Keratinocyte (primary cell): ENCODE data around the gene MYH15. TPM values are rescaled to one million over a fixed set of nuclear protein-coding genes. Genes with fewer than 3 reads are reported as not detected.

ENCODE experiments used
- DNase-seq: peaks from one replicate; pipeline ENCODE4 v3.0.0-alpha.2; 2011; ENCODE audit warnings: low read depth, missing footprints, low spot score
- FAIRE-seq: peaks from 2 replicates; lab custom pipeline; 2011; peaks lifted over from hg19 to GRCh38; lab: Jason Lieb, UNC
- H2AFZ ChIP-seq: 2 replicates; pipeline ENCODE4 v1.6.0; 2012; ENCODE audit warnings: low read length, control low read depth, inconsistent platforms; ENCODE audit not compliant: control insufficient read depth
- H3K27ac ChIP-seq: 2 replicates; pipeline ENCODE4 v1.5.1; 2011; ENCODE audit warnings: low read length; ENCODE audit not compliant: control insufficient read depth, insufficient read depth
- H3K27me3 ChIP-seq: 3 replicates; pipeline ENCODE4 v1.6.0; 2011; ENCODE audit warnings: low read length; ENCODE audit not compliant: control insufficient read depth, insufficient read depth; ENCODE audit errors: extremely low read depth
- H3K36me3 ChIP-seq, 2 experiments: 2 replicates in 1 of 2; 3 replicates in 1 of 2; pipeline ENCODE4 v1.5.1; 2011; ENCODE audit warnings: low read length in 2 of 2, mild to moderate bottlenecking in 1 of 2; ENCODE audit not compliant: control insufficient read depth in 2 of 2, insufficient read depth in 2 of 2; ENCODE audit errors: extremely low read depth in 1 of 2
- H3K4me1 ChIP-seq: 3 replicates; pipeline ENCODE4 v1.5.1; 2011; ENCODE audit warnings: low read length; ENCODE audit not compliant: control insufficient read depth, insufficient read depth; ENCODE audit errors: extremely low read depth
- H3K4me2 ChIP-seq: 3 replicates; pipeline ENCODE4 v1.6.0; 2011; ENCODE audit warnings: low read depth, low read length; ENCODE audit not compliant: control insufficient read depth, insufficient read depth; ENCODE audit errors: extremely low read depth
- H3K4me3 ChIP-seq, 3 experiments: fragments of 200-600 bp in 1 of 3; sonication (generic) in 1 of 3; 2 replicates in 2 of 3; 3 replicates in 1 of 3; pipeline ENCODE4 v1.5.1; 2011 to 2016; ENCODE audit warnings: low read length in 3 of 3, mild to moderate bottlenecking in 3 of 3, control low read depth in 2 of 3, inconsistent platforms in 1 of 3, low read depth in 1 of 3, mixed read lengths in 1 of 3, mixed run types in 1 of 3, moderate library complexity in 1 of 3; ENCODE audit not compliant: control insufficient read depth in 2 of 3, insufficient read depth in 2 of 3; ENCODE audit errors: extremely low read depth in 1 of 3
- H3K79me2 ChIP-seq: 2 replicates; pipeline ENCODE4 v1.6.0; 2012; ENCODE audit warnings: low read length; ENCODE audit not compliant: control insufficient read depth, insufficient read depth
- H3K9ac ChIP-seq: 3 replicates; pipeline ENCODE4 v1.6.0; 2011; ENCODE audit warnings: low read length; ENCODE audit not compliant: control insufficient read depth, insufficient read depth; ENCODE audit errors: extremely low read depth
- H3K9me1 ChIP-seq: 3 replicates; pipeline ENCODE4 v1.6.0; 2011; ENCODE audit warnings: low read length; ENCODE audit not compliant: control insufficient read depth, insufficient read depth; ENCODE audit errors: extremely low read depth
- H3K9me3 ChIP-seq: 2 replicates; pipeline ENCODE4 v1.5.1; 2012; ENCODE audit warnings: low read depth, low read length; ENCODE audit not compliant: control insufficient read depth
- H4K20me1 ChIP-seq: 3 replicates; pipeline ENCODE4 v1.6.0; 2011; ENCODE audit warnings: low read length; ENCODE audit not compliant: control insufficient read depth, insufficient read depth; ENCODE audit errors: extremely low read depth
- EZH2 ChIP-seq: IDR thresholded peaks from one replicate; pipeline ENCODE4 v1.6.1; 2012; ENCODE audit warnings: inconsistent platforms, mild to moderate bottlenecking, low read length, moderate library complexity
- dilution Hi-C: fragments of 300-500 bp; cut with MboI; formaldehyde crosslinking; loops from one replicate; pipeline ENCODE4 v1.7.0; 2020; ENCODE audit warnings: low sequenced_read_pairs; ENCODE audit not compliant: extremely low pct_ligation_motif_present
- polyA plus RNA-seq, 5 experiments: library from polyadenylated mRNA; depleted of rRNA in 3 of 5; stranded (reverse) in 3 of 5; stranded (forward) in 1 of 5; unstranded in 1 of 5; fragments of >200 nt; gene quantifications; 1 replicate in 1 of 5; 2 replicates in 3 of 5; 3 replicates in 1 of 5; pipeline versions ENCODE4 v1.2.1 to v1.2.3, GENCODE V29; 2011 to 2012; ENCODE audit warnings: missing spikeins in 2 of 5, low read depth in 1 of 5, low replicate concordance in 1 of 5
- TF ChIP-seq, protein P1 (sequence below), 3 experiments: IDR thresholded peaks in 1 of 3; conservative IDR thresholded peaks in 1 of 3; optimal IDR thresholded peaks in 1 of 3; 2 replicates in 2 of 3; 3 replicates in 1 of 3; pipeline versions ENCODE3 to v1.5.1; 2011; ENCODE audit warnings: low read length in 3 of 3, mild to moderate bottlenecking in 3 of 3, moderate library complexity in 2 of 3, control low read depth in 1 of 3, inconsistent platforms in 1 of 3; ENCODE audit not compliant: insufficient read depth in 2 of 3; ENCODE audit errors: extremely low read depth in 1 of 3

The MYH15 gene
- polyA plus RNA-seq, 1 donor (not counting 4 experiments of a cell fraction or from before 2014, with no cell fraction given): 0.87 TPM

DNA sequence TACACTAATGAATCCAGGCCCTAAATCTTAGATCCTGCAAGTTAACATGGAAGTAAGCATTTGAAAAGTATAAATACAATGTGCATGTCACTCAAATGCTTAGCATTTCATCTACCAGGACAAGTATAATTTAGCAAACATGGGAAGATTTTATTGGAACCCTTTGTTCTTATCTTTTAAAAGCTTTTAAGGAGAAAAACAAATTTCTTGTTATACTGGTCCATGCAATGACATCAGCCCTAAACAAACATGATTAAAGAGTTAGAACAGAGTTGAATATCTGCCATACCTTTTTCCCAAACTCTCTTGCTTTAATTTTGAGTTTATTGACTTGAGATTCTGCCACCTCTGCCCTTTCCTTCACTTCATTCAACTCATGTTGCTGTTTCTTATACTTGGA is 127.1 kb downstream of the MYH15 start:
- Histone ChIP-seq H3K9me3 (no peaks in the 10 kb centered on the region), H3K27ac (no peak overlapping the region), H3K9ac (no peak overlapping the region), H3K27me3 (no peaks in the 10 kb centered on the region), H4K20me1 (no peaks in the 10 kb centered on the region), H2AFZ (no peak overlapping the region), H3K79me2 (no peaks in the 10 kb centered on the region), H3K36me3 (no peaks in the 10 kb centered on the region), H3K9me1 (no peaks in the 10 kb centered on the region), H3K4me1 (no peaks in the 10 kb centered on the region), H3K4me3 (no peak overlapping the region), H3K4me2 (no peak overlapping the region)
- FAIRE-seq (no peak), DNase-seq (no peak)
- dilution Hi-C loops: no loop called here
- TF ChIP-seq EZH2: no peak
- TF ChIP-seq, protein P1, sequence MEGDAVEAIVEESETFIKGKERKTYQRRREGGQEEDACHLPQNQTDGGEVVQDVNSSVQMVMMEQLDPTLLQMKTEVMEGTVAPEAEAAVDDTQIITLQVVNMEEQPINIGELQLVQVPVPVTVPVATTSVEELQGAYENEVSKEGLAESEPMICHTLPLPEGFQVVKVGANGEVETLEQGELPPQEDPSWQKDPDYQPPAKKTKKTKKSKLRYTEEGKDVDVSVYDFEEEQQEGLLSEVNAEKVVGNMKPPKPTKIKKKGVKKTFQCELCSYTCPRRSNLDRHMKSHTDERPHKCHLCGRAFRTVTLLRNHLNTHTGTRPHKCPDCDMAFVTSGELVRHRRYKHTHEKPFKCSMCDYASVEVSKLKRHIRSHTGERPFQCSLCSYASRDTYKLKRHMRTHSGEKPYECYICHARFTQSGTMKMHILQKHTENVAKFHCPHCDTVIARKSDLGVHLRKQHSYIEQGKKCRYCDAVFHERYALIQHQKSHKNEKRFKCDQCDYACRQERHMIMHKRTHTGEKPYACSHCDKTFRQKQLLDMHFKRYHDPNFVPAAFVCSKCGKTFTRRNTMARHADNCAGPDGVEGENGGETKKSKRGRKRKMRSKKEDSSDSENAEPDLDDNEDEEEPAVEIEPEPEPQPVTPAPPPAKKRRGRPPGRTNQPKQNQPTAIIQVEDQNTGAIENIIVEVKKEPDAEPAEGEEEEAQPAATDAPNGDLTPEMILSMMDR (optimal IDR thresholded peaks at IDR 0.05 in 1 of 3, IDR thresholded peaks at IDR 0.05 in 1 of 3, conservative IDR thresholded peaks at IDR 0.05 in 1 of 3; ENCODE audit: extremely low read depth in 1 of 3, insufficient read depth in 2 of 3, low read length in 3 of 3): no peak

DNA sequence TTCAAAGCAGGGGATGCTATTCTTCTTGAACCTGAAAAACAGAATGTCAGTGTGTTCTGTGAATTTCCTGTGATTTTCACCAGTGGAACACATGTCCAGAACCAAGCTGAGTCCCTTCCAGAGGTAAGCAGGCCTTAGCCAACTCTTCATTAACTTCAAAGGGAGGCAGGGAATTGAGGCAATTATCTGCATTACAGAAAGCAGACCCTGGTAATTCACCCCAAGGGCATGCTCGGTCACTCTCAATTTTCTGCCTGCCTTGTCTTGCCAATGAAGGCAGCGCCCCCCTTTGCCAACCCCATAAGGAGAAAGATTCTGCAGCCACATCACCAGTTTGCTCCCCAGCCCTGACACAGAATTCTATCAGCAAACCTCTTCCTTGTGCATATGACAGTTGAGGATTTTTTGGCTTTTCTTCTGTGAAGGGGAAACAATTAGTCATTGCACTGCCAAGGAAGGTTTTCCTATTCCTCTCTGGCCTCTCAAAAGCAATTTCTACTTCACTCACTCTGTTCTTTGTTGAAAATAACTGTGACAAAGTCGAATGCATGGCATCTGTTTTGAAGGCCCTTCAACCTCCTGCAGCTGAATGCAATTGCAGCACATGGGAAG is 128.8 kb downstream of the MYH15 start:
- Histone ChIP-seq H3K4me3 (no peak overlapping the region), H4K20me1 (no peaks in the 10 kb centered on the region), H3K9me3 (no peaks in the 10 kb centered on the region), H3K9me1 (no peaks in the 10 kb centered on the region), H2AFZ (no peak overlapping the region), H3K36me3 (no peaks in the 10 kb centered on the region), H3K79me2 (no peaks in the 10 kb centered on the region), H3K4me2 (no peak overlapping the region), H3K27me3 (no peaks in the 10 kb centered on the region), H3K27ac (no peak overlapping the region), H3K4me1 (no peaks in the 10 kb centered on the region), H3K9ac (no peak overlapping the region)
- dilution Hi-C loops: no loop called here
- DNase-seq: no peak
- no peak for FAIRE-seq
- TF ChIP-seq, protein P1 (optimal IDR thresholded peaks at IDR 0.05 in 1 of 3, IDR thresholded peaks at IDR 0.05 in 1 of 3, conservative IDR thresholded peaks at IDR 0.05 in 1 of 3; ENCODE audit: extremely low read depth in 1 of 3, insufficient read depth in 2 of 3, low read length in 3 of 3): no peak
- no peak for TF ChIP-seq EZH2
